GM23338 (cell line): ENCODE results near the gene NUFIP2. TPM values are rescaled to one million over a fixed set of nuclear protein-coding genes. Genes with fewer than 3 reads are reported as not detected.

ENCODE experiments used
- ATAC-seq: fragments of 200-7000 bp; cut with Tn5 transposase; 3 replicates; pipeline ENCODE4 v1.9.1; 2020
- DNase-seq: peaks from one replicate; pipeline ENCODE4 v3.0.0-alpha.2; 2015; ENCODE audit warnings: low spot score
- H2AFZ ChIP-seq: fragments of 200-600 bp; sonication (generic); 2 replicates; pipeline ENCODE4 v1.8.0; 2016; ENCODE audit warnings: antibody characterized with exemption, mild to moderate bottlenecking, moderate library complexity
- H3F3A ChIP-seq: fragments of 200-600 bp; sonication (generic); replicated peaks from 2 replicates; pipeline ENCODE4 v1.8.0; 2017; ENCODE audit warnings: antibody characterized with exemption, mixed run types, low read depth
- H3K27ac ChIP-seq: fragments of 200-600 bp; sonication (generic); 2 replicates; pipeline ENCODE4 v1.6.1; 2016; ENCODE audit warnings: low read depth
- H3K27me3 ChIP-seq: fragments of 200-600 bp; sonication (generic); 2 replicates; pipeline ENCODE4 v1.8.0; 2016; ENCODE audit warnings: mild to moderate bottlenecking, mixed run types, moderate library complexity; ENCODE audit not compliant: insufficient read depth
- H3K36me3 ChIP-seq: fragments of 200-600 bp; sonication (generic); 2 replicates; pipeline ENCODE4 v1.8.0; 2016; ENCODE audit warnings: mild to moderate bottlenecking; ENCODE audit not compliant: insufficient read depth
- H3K4me1 ChIP-seq: fragments of 200-600 bp; sonication (generic); 2 replicates; pipeline ENCODE4 v1.8.0; 2016; ENCODE audit warnings: mild to moderate bottlenecking, moderate library complexity; ENCODE audit not compliant: insufficient read depth
- H3K4me2 ChIP-seq: fragments of 200-600 bp; sonication (generic); 2 replicates; pipeline ENCODE4 v1.7.1; 2017; ENCODE audit warnings: mixed run types
- H3K4me3 ChIP-seq: fragments of 200-600 bp; sonication (generic); 2 replicates; pipeline ENCODE4 v1.6.1; 2016; ENCODE audit warnings: mixed run types
- H3K79me2 ChIP-seq: fragments of 200-600 bp; sonication (generic); replicated peaks from 2 replicates; pipeline ENCODE4 v1.8.0; 2017; ENCODE audit warnings: mild to moderate bottlenecking; ENCODE audit not compliant: insufficient read depth
- H3K9me2 ChIP-seq: fragments of 200-600 bp; sonication (generic); 2 replicates; pipeline ENCODE4 v1.8.0; 2017; ENCODE audit not compliant: insufficient read depth
- H4K20me1 ChIP-seq: fragments of 200-600 bp; sonication (generic); replicated peaks from 2 replicates; pipeline ENCODE4 v1.8.0; 2017; ENCODE audit warnings: mild to moderate bottlenecking; ENCODE audit not compliant: insufficient read depth
- H3K27ac Mint-ChIP-seq: 2 replicates; pipeline ENCODE4 v1.8.0; 2020; ENCODE audit warnings: inconsistent platforms, mild to moderate bottlenecking, moderate library complexity, mixed read lengths
- H3K27me3 Mint-ChIP-seq: 3 replicates; pipeline ENCODE4 v1.8.0; 2022; ENCODE audit warnings: low read depth, mild to moderate bottlenecking, moderate library complexity, mixed read lengths, inconsistent platforms; ENCODE audit not compliant: insufficient read depth, poor library complexity
- H3K36me3 Mint-ChIP-seq: 3 replicates; pipeline ENCODE4 v1.8.0; 2021; ENCODE audit warnings: low read depth, mild to moderate bottlenecking, inconsistent platforms, moderate library complexity, mixed read lengths
- H3K4me1 Mint-ChIP-seq: 3 replicates; pipeline ENCODE4 v1.8.0; 2020; ENCODE audit warnings: mild to moderate bottlenecking, inconsistent platforms, mixed read lengths
- H3K4me3 Mint-ChIP-seq: 3 replicates; pipeline ENCODE4 v1.8.0; 2021; ENCODE audit warnings: moderate library complexity, mild to moderate bottlenecking, inconsistent platforms, mixed read lengths
- H3K9me3 Mint-ChIP-seq: 3 replicates; pipeline ENCODE4 v1.8.0; 2020; ENCODE audit warnings: moderate library complexity, mild to moderate bottlenecking, inconsistent platforms, mixed read lengths
- CREB1 ChIP-seq: fragments of 250-450 bp; sonication (Bioruptor Pico); IDR thresholded peaks from 2 replicates; pipeline ENCODE4 v1.5.0; 2020; ENCODE audit warnings: low read depth, mild to moderate bottlenecking, moderate library complexity
- ETS1 ChIP-seq: IDR thresholded peaks from 2 replicates; pipeline ENCODE4 v1.6.1; 2016; ENCODE audit warnings: antibody characterized with exemption
- EZH2 ChIP-seq: fragments of 200-600 bp; sonication (generic); IDR thresholded peaks from one replicate; pipeline ENCODE4 v1.8.0; 2017; ENCODE audit warnings: antibody characterized with exemption, mild to moderate bottlenecking, low read depth; ENCODE audit not compliant: unreplicated experiment
- EZH2phosphoT487 ChIP-seq: fragments of 200-600 bp; sonication (generic); IDR thresholded peaks from one replicate; pipeline ENCODE4 v1.8.1; 2018; ENCODE audit warnings: antibody characterized with exemption; ENCODE audit not compliant: unreplicated experiment
- JUNB ChIP-seq: IDR thresholded peaks from one replicate; pipeline ENCODE4 v1.6.1; 2016; ENCODE audit warnings: antibody characterized with exemption; ENCODE audit not compliant: unreplicated experiment
- NANOG ChIP-seq: IDR thresholded peaks from 2 replicates; pipeline ENCODE4 v1.6.1; 2016; ENCODE audit warnings: antibody characterized with exemption, borderline replicate concordance
- POLR2AphosphoS5 ChIP-seq: IDR thresholded peaks from 2 replicates; pipeline ENCODE4 v1.6.1; 2016; ENCODE audit warnings: antibody characterized with exemption, low read depth
- ZNF114 ChIP-seq: fragments of 250-450 bp; sonication (Bioruptor Pico); IDR thresholded peaks from 2 replicates; pipeline ENCODE4 v1.5.0; 2020; ENCODE audit warnings: mild to moderate bottlenecking, moderate library complexity
- ZNF331 ChIP-seq: fragments of 250-450 bp; sonication (Bioruptor Pico); IDR thresholded peaks from 2 replicates; pipeline ENCODE4 v1.5.0; 2020; ENCODE audit warnings: low read depth, mild to moderate bottlenecking, moderate library complexity
- polyA plus RNA-seq: library from polyadenylated mRNA; unstranded; fragments of >200 nt; fragmentation: Nextera tagmentation; extraction: Ambion mirVana; gene quantifications from 2 replicates; pipeline ENCODE4 v1.2.1, GENCODE V29; 2016
- total RNA-seq: library from RNA; depleted of rRNA; stranded (reverse); fragments of >200 nt; shearing (Covaris generic); gene quantifications from 2 replicates; pipeline ENCODE4 v1.2.3, GENCODE V29; 2014
- TF ChIP-seq, protein P1 (sequence below): IDR thresholded peaks from one replicate; pipeline ENCODE4 v1.6.1; 2018; ENCODE audit warnings: antibody characterized with exemption; ENCODE audit not compliant: unreplicated experiment
- TF ChIP-seq, protein P2 (sequence below), 2 experiments: fragments of 200-600 bp in 1 of 2; sonication (generic) in 1 of 2; conservative IDR thresholded peaks; 2 replicates each; pipeline versions ENCODE4 v1.5.1 to v1.6.1; 2016 to 2017; ENCODE audit warnings: antibody characterized with exemption in 2 of 2, low read depth in 2 of 2, mild to moderate bottlenecking in 2 of 2, moderate library complexity in 1 of 2

The NUFIP2 gene
- total and polyA plus RNA-seq, 2 experiments from 2014 or later = 22.2 to 88.5 TPM

GRCh38 chr17:29327412-29327811, 33.5 kb upstream of the NUFIP2 start:
- no peak for DNase-seq
- Mint-ChIP-seq H3K9me3 (no peaks in the 10 kb centered on the region), H3K4me3 (no peak overlapping the region), H3K27me3 (peaks cover 4% of the 10 kb centered on the region), H3K36me3 (no peaks in the 10 kb centered on the region), H3K27ac (no peak overlapping the region), H3K4me1 (0 out of 3 replicates have a peak, but pooled peaks cover 2% of the 10 kb centered on the region)
- no peaks in the 10 kb centered on the region for H3K36me3 ChIP-seq
- no peak overlapping the region for H3K27ac ChIP-seq
- H3K79me2 ChIP-seq = no peaks in the 10 kb centered on the region
- H3K4me1 ChIP-seq = peaks cover 7% of the 10 kb centered on the region; the same call in 1 of the 2 replicates
- H3K4me3 ChIP-seq = no peak overlapping the region
- H3K4me2 ChIP-seq = no peak overlapping the region
- no peaks in the 10 kb centered on the region for H3K9me2 ChIP-seq
- TF ChIP-seq JUNB (no peak), ZNF114 (CRISPR knock-in tag) (no peak), EZH2 (no peak), EZH2phosphoT487 (no peak)
- TF ChIP-seq, protein P1, sequence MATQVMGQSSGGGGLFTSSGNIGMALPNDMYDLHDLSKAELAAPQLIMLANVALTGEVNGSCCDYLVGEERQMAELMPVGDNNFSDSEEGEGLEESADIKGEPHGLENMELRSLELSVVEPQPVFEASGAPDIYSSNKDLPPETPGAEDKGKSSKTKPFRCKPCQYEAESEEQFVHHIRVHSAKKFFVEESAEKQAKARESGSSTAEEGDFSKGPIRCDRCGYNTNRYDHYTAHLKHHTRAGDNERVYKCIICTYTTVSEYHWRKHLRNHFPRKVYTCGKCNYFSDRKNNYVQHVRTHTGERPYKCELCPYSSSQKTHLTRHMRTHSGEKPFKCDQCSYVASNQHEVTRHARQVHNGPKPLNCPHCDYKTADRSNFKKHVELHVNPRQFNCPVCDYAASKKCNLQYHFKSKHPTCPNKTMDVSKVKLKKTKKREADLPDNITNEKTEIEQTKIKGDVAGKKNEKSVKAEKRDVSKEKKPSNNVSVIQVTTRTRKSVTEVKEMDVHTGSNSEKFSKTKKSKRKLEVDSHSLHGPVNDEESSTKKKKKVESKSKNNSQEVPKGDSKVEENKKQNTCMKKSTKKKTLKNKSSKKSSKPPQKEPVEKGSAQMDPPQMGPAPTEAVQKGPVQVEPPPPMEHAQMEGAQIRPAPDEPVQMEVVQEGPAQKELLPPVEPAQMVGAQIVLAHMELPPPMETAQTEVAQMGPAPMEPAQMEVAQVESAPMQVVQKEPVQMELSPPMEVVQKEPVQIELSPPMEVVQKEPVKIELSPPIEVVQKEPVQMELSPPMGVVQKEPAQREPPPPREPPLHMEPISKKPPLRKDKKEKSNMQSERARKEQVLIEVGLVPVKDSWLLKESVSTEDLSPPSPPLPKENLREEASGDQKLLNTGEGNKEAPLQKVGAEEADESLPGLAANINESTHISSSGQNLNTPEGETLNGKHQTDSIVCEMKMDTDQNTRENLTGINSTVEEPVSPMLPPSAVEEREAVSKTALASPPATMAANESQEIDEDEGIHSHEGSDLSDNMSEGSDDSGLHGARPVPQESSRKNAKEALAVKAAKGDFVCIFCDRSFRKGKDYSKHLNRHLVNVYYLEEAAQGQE = no peak
- no peaks in the 10 kb centered on the region for H4K20me1 ChIP-seq
- no peak for ATAC-seq
- H2AFZ ChIP-seq = no peak overlapping the region
- H3F3A ChIP-seq = no peaks in the 10 kb centered on the region
- no peaks in the 10 kb centered on the region for H3K27me3 ChIP-seq

- H3F3A ChIP-seq = no peaks in the 10 kb centered on the region
- H3K79me2 ChIP-seq = no peaks in the 10 kb centered on the region
- peaks cover 6% of the 10 kb centered on the region for H3K27me3 Mint-ChIP-seq
- H3K4me3 ChIP-seq = no peak overlapping the region
- no peak overlapping the region for H3K27ac ChIP-seq
- H3K36me3 ChIP-seq = no peaks in the 10 kb centered on the region
- peaks cover 7% of the 10 kb centered on the region; the same call in 1 of the 2 replicates for H3K4me1 ChIP-seq
- H3K4me2 ChIP-seq = no peak overlapping the region
- DNase-seq = no peak
- H3K9me3 Mint-ChIP-seq = no peaks in the 10 kb centered on the region
- 0 out of 3 replicates have a peak, but pooled peaks cover under 1% of the 10 kb centered on the region for H3K4me1 Mint-ChIP-seq
- ATAC-seq = no peak
- H2AFZ ChIP-seq = no peak overlapping the region
- H4K20me1 ChIP-seq = no peaks in the 10 kb centered on the region
- no peak overlapping the region for H3K4me3 Mint-ChIP-seq
- H3K27me3 ChIP-seq = no peaks in the 10 kb centered on the region
- no peaks in the 10 kb centered on the region for H3K36me3 Mint-ChIP-seq
- H3K9me2 ChIP-seq = no peaks in the 10 kb centered on the region
- no peak overlapping the region for H3K27ac Mint-ChIP-seq
- TF ChIP-seq POLR2AphosphoS5 (no peak), ETS1 (no peak), EZH2 (no peak), EZH2phosphoT487 (no peak), ZNF114 (CRISPR knock-in tag) (no peak), NANOG (no peak), CREB1 (CRISPR knock-in tag) (no peak), ZNF331 (CRISPR knock-in tag) (no peak)
- TF ChIP-seq, protein P1 = no peak
- TF ChIP-seq, protein P2, sequence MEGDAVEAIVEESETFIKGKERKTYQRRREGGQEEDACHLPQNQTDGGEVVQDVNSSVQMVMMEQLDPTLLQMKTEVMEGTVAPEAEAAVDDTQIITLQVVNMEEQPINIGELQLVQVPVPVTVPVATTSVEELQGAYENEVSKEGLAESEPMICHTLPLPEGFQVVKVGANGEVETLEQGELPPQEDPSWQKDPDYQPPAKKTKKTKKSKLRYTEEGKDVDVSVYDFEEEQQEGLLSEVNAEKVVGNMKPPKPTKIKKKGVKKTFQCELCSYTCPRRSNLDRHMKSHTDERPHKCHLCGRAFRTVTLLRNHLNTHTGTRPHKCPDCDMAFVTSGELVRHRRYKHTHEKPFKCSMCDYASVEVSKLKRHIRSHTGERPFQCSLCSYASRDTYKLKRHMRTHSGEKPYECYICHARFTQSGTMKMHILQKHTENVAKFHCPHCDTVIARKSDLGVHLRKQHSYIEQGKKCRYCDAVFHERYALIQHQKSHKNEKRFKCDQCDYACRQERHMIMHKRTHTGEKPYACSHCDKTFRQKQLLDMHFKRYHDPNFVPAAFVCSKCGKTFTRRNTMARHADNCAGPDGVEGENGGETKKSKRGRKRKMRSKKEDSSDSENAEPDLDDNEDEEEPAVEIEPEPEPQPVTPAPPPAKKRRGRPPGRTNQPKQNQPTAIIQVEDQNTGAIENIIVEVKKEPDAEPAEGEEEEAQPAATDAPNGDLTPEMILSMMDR (conservative IDR thresholded peaks at IDR 0.05; ENCODE audit: low read depth in 2 of 2) = no peak
These were observed 32.3 kb upstream of the NUFIP2 start for GRCh38 chr17:29326023-29326813.
